Peyer's patch (tissue), 4 donors: ENCODE measurements around the gene FOXP2. TPM values are rescaled to one million over a fixed set of nuclear protein-coding genes. Genes with fewer than 3 reads are reported as not detected.
"Not testable (repeated sequence)": the region's sequence is repeated elsewhere in the genome, so short reads cannot be mapped to it uniquely, and the experiment has no call there.

ENCODE experiments used
- DNase-seq, 3 donors: peaks; one replicate each; pipeline ENCODE4 v3.0.0-alpha.2; 2017 to 2019
- H3K27ac ChIP-seq, 4 donors: fragments of 200-600 bp; sonication (generic); one replicate each; pipeline ENCODE4 v1.5.1; 2016 to 2019
- H3K27me3 ChIP-seq, 2 donors: fragments of 200-600 bp; sonication (generic); one replicate each; pipeline ENCODE4 v1.5.1; 2019
- H3K36me3 ChIP-seq, 3 donors: fragments of 200-600 bp; sonication (generic); one replicate each; pipeline ENCODE4 v1.5.1; 2016 to 2019
- H3K4me1 ChIP-seq, 4 donors: fragments of 200-600 bp; sonication (generic); one replicate each; pipeline ENCODE4 v1.5.1; 2016 to 2019
- H3K4me3 ChIP-seq, 4 donors: fragments of 200-600 bp; sonication (generic); 1 replicate in 3 of 4; 2 replicates in 1 of 4; pipeline ENCODE4 v1.5.1; 2016 to 2019; ENCODE audit warnings: mild to moderate bottlenecking in 1 of 4
- H3K9me3 ChIP-seq, 4 donors: fragments of 200-600 bp; sonication (generic); one replicate each; pipeline ENCODE4 v1.5.1; 2016 to 2019; ENCODE audit warnings: mild to moderate bottlenecking in 1 of 4
- POLR2A ChIP-seq, 2 donors: fragments of 450-650 bp; IDR thresholded peaks; one replicate each; pipeline ENCODE4 v1.5.1; 2017; ENCODE audit warnings: antibody characterized with exemption in 2 of 2, mild to moderate bottlenecking in 2 of 2, moderate library complexity in 2 of 2
- total RNA-seq, 4 donors: library from RNA; depleted of rRNA; stranded (reverse); fragments of >200 nt; gene quantifications; one replicate each; pipeline ENCODE4 v1.1.0, GENCODE V29; 2016
- TF ChIP-seq, protein P1 (sequence below), 6 experiments: fragments of 450-650 bp in 4 of 6; fragments of 200-600 bp in 2 of 6; sonication (generic) in 1 of 6; IDR thresholded peaks; one replicate each; pipeline ENCODE4 v1.5.1; 2017 to 2019; ENCODE audit warnings: antibody characterized with exemption in 6 of 6, mild to moderate bottlenecking in 3 of 6, moderate library complexity in 1 of 6

The FOXP2 gene
- total RNA-seq, 4 donors from 2014 or later = 10.5 to 46.2 (median 31.3) TPM

DNA sequence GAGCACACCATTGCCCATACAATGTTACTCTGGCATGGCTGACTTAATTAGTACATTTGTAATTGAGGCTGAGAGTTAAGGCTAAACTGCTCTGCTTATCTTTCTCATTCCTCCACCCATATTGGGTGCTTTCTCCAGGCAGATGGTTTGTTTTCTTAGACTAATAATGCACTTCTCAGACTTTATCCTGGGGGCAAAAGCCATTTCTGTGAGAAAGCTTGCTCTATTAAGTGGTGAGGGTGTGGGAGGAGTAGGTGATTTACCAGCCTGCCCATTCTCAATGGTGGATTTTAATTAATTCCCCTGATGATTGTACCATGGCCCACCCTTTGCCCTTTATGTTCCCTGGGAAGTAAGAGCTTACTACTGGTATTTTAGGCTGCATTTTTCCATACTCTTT, 174.8 kb downstream of the FOXP2 start:
- no peaks in the 10 kb centered on the region for H3K9me3 ChIP-seq
- TF ChIP-seq, protein P1, sequence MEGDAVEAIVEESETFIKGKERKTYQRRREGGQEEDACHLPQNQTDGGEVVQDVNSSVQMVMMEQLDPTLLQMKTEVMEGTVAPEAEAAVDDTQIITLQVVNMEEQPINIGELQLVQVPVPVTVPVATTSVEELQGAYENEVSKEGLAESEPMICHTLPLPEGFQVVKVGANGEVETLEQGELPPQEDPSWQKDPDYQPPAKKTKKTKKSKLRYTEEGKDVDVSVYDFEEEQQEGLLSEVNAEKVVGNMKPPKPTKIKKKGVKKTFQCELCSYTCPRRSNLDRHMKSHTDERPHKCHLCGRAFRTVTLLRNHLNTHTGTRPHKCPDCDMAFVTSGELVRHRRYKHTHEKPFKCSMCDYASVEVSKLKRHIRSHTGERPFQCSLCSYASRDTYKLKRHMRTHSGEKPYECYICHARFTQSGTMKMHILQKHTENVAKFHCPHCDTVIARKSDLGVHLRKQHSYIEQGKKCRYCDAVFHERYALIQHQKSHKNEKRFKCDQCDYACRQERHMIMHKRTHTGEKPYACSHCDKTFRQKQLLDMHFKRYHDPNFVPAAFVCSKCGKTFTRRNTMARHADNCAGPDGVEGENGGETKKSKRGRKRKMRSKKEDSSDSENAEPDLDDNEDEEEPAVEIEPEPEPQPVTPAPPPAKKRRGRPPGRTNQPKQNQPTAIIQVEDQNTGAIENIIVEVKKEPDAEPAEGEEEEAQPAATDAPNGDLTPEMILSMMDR (IDR thresholded peaks at IDR 0.05) = no peak
- H3K27me3 ChIP-seq = no peaks in the 10 kb centered on the region
- no peak overlapping the region for H3K27ac ChIP-seq
- H3K36me3 ChIP-seq = no peaks in the 10 kb centered on the region
- no peak for DNase-seq
- no peaks in the 10 kb centered on the region for H3K4me1 ChIP-seq
- no peak overlapping the region for H3K4me3 ChIP-seq

DNA sequence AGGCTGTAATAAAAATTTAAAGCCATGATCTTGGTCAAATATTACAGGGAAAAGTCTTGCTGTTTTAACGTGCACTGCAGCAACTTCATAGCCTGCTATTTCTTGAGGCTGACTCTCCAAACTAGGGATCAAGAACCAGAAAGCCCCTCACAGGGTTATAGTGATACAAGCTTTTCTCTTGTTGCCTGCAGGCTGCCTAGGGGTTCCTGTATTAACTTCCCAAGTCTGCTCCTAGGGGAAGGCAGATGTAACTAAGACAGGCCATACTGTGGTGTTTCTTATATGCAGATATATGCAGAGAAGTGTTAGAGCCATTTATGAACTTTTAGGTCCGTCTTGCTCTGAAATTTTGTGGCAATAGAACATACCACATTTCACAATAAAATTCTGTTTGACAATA, 175.7 kb downstream of the FOXP2 start:
- H3K27ac ChIP-seq = no peak overlapping the region
- no peak overlapping the region for H3K4me3 ChIP-seq
- H3K36me3 ChIP-seq = no peaks in the 10 kb centered on the region
- H3K27me3 ChIP-seq = no peaks in the 10 kb centered on the region
- TF ChIP-seq, protein P1 (IDR thresholded peaks at IDR 0.05) = no peak
- H3K4me1 ChIP-seq = no peaks in the 10 kb centered on the region
- no peak for DNase-seq
- H3K9me3 ChIP-seq = no peaks in the 10 kb centered on the region

DNA sequence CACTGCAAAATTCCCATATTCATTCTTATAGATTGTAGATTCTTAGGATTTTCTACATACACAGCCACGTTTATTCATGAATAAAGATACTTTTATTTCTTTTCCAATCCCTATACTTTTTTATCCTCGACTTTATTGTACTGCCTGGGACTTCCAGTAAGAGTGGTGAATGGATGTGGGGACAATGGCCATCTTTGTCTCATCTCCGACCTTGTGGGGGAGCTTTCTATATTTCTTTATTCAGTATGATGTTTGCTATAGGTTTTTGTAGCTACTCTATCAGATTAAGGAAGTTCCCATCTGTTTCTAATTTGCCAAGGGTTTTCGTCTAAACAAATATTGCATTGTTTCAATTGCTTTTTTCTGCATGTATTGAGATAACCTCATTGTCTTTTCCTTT, 184.3 kb downstream of the FOXP2 start:
- Histone ChIP-seq H3K9me3 (no peaks in the 10 kb centered on the region), H3K4me3 (no peak overlapping the region), H3K36me3 (no peaks in the 10 kb centered on the region), H3K27ac (no peak overlapping the region), H3K27me3 (no peaks in the 10 kb centered on the region), H3K4me1 (no peaks in the 10 kb centered on the region)
- TF ChIP-seq, protein P1 (IDR thresholded peaks at IDR 0.05) = no peak
- TF ChIP-seq POLR2A (IDR thresholded peaks at IDR 0.05) = no peak
- DNase-seq = no peak

DNA sequence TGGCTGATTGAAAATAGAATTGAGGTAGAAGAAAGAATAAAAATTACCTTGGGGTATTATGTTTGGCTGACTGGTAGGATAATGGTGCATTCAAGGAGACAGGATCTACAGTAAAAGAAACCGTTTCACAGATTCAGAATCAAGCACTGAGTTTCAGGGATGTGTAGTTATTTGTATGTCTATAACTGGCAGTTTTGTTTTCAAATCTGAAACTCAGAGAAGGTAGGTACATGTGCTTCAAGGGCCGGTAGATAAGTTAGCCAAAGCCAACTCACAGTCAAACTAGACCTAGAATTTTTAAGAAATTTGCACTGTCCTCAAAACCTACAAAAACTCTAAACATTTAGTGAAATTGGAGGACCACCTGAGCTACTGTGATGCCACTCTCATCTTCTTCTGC, 191.5 kb downstream of the FOXP2 start:
- no peak overlapping the region for H3K27ac ChIP-seq
- no peaks in the 10 kb centered on the region for H3K27me3 ChIP-seq
- H3K4me1 ChIP-seq = no peaks in the 10 kb centered on the region
- H3K9me3 ChIP-seq = no peaks in the 10 kb centered on the region
- H3K4me3 ChIP-seq = no peak overlapping the region
- TF ChIP-seq POLR2A (IDR thresholded peaks at IDR 0.05) = no peak
- TF ChIP-seq, protein P1 (IDR thresholded peaks at IDR 0.05) = no peak
- no peak for DNase-seq
- no peaks in the 10 kb centered on the region for H3K36me3 ChIP-seq

DNA sequence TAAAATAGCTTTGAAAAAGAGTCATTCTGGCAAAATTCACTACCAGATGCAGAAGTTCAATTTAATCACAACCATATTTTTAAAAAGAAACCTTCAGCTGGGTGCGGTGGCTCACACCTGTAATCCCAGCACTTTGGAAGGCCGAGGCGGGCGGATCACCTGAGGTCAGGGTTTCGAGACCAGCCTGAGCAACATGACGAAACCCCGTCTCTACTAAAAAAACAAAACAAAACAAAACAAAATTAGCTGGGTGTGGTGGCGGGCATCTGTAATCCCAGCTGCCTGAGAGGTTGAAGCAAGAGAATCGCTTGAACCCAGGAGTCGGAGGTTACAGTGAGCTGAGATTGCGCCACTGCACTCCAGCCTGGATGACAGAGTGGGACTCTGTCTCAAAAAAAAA, 194.2 kb downstream of the FOXP2 start:
- not testable (repeated sequence) for H3K27ac ChIP-seq, H3K36me3 ChIP-seq, DNase-seq, H3K9me3 ChIP-seq, H3K4me1 ChIP-seq, H3K4me3 ChIP-seq, H3K27me3 ChIP-seq

DNA sequence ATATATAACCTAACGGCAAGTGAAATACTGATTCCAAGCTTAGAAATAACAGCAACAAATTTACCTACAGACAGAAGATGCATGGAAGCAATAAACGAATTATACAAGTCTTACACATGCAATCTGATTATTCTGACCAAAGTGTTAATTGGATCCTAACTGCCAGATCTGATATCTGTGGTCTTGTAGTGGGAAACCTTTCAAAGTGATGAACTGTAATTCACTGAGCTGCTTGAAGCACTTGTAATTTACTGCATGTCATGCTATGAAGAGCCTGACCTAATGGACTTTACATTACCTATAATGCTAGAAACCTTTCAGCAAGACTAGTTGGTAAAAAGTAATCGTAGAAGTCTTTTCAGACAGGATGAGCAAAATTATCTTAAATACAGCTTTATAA, 205.6 kb downstream of the FOXP2 start:
- TF ChIP-seq POLR2A (IDR thresholded peaks at IDR 0.05) = no peak
- TF ChIP-seq, protein P1 (IDR thresholded peaks at IDR 0.05) = no peak

More for the DNA sequence above, 205.6 kb downstream of the FOXP2 start:
- no peak for DNase-seq
- H3K9me3 ChIP-seq = no peaks in the 10 kb centered on the region
- H3K27ac ChIP-seq = no peak overlapping the region
- no peaks in the 10 kb centered on the region for H3K36me3 ChIP-seq
- H3K4me3 ChIP-seq = no peak overlapping the region
- no peaks in the 10 kb centered on the region for H3K27me3 ChIP-seq
- H3K4me1 ChIP-seq = no peaks in the 10 kb centered on the region
